Measurements from ENCODE around the gene VENTX. TPM values are rescaled to one million over a fixed set of nuclear protein-coding genes. Genes with fewer than 3 reads are reported as not detected.

The VENTX gene
- total and polyA plus RNA-seq, 2 of the 4 experiments (the other 2 are of a cell fraction) = not detected

- Histone ChIP-seq H3K27ac (ENCODE audit: insufficient read depth, low read length) (no peak overlapping the region), H3K4ac (ENCODE audit: low read depth, low read length) (no peak overlapping the region), H2AK5ac (ENCODE audit: low read depth, low read length) (no peak overlapping the region), H4K8ac (ENCODE audit: low read depth in 2 of 2, low read length in 2 of 2) (no peak overlapping the region), H2BK20ac (ENCODE audit: low read depth, low read length) (no peak overlapping the region), H2BK5ac (ENCODE audit: low read depth, low read length, poor library complexity, severe bottlenecking) (no peak overlapping the region), H3K18ac (ENCODE audit: low read depth, low read length) (no peak overlapping the region), H3K9me1 (ENCODE audit: insufficient read depth, low read length) (no peaks in the 10 kb centered on the region), H2AFZ (replicated peaks; ENCODE audit: low read length, poor library complexity) (no peak overlapping the region), H4K20me1 (ENCODE audit: insufficient read depth, low read length) (no peaks in the 10 kb centered on the region), H3K36me3 (ENCODE audit: control insufficient read depth, insufficient read depth, low read length) (no peaks in the 10 kb centered on the region), H3K9me3 (ENCODE audit: control insufficient read depth, insufficient read depth, low read length) (peaks cover 2% of the 10 kb centered on the region; the same call in 1 of the 2 replicates), H3K4me3 (ENCODE audit: insufficient read depth, low read depth, low read length) (no peak overlapping the region), H4K5ac (ENCODE audit: low read depth, low read length) (no peak overlapping the region), H3K79me1 (ENCODE audit: low read depth in 1 of 2, low read length in 2 of 2) (no peaks in the 10 kb centered on the region), H3K27me3 (ENCODE audit: control insufficient read depth, insufficient read depth, low read length) (peaks cover 9% of the 10 kb centered on the region; the same call in 1 of the 2 replicates), H3K56ac (ENCODE audit: extremely low read depth, insufficient read depth, low read length) (no peak overlapping the region), H3K14ac (replicated peaks; ENCODE audit: low read depth, low read length) (no peak overlapping the region), H2AK9ac (replicated peaks; ENCODE audit: low read depth, low read length, poor library complexity) (no peak overlapping the region), H2BK120ac (ENCODE audit: low read depth, low read length) (no peak overlapping the region), H3K23ac (ENCODE audit: low read depth, low read length) (no peak overlapping the region), H3K4me2 (ENCODE audit: low read depth, low read length) (no peak overlapping the region), H4K91ac (ENCODE audit: insufficient read depth, low read depth, low read length) (no peak overlapping the region), H3K9ac (ENCODE audit: low read depth, low read length) (no peak overlapping the region), H3K4me1 (ENCODE audit: control insufficient read depth, insufficient read depth, low read length) (no peaks in the 10 kb centered on the region), H2BK15ac (ENCODE audit: low read depth, low read length) (no peak overlapping the region)
- ATAC-seq (ENCODE audit: low read depth) (no peak), DNase-seq (no peak)
- intact Hi-C loops (cut with micrococcal nuclease) = no loop called here
- no peak for TF ChIP-seq RCOR1 (IDR thresholded peaks at IDR 0.05; ENCODE audit: insufficient replicate concordance, low read length)
- no peak for TF ChIP-seq ELK1 (IDR thresholded peaks at IDR 0.05; ENCODE audit: borderline replicate concordance, low read depth, low read length)
- TF ChIP-seq CEBPB (IDR thresholded peaks at IDR 0.05; ENCODE audit: low read depth, low read length) = no peak
- TF ChIP-seq RFX5 (IDR thresholded peaks at IDR 0.05; ENCODE audit: low read depth, low read length) = no peak
- no peak for TF ChIP-seq POLR2A (IDR thresholded peaks at IDR 0.05; ENCODE audit: low read depth, low read length)
- no peak for TF ChIP-seq MAZ (IDR thresholded peaks at IDR 0.05; ENCODE audit: borderline replicate concordance, low read depth, low read length)
- TF ChIP-seq SMC3 (IDR thresholded peaks at IDR 0.05; ENCODE audit: low read depth, low read length) = no peak
- no peak for TF ChIP-seq MXI1 (IDR thresholded peaks at IDR 0.05; ENCODE audit: borderline replicate concordance, low read depth, low read length)
- TF ChIP-seq FOS (IDR thresholded peaks at IDR 0.05; ENCODE audit: low read depth, low read length) = no peak
- POLR2A ChIA-PET (ENCODE audit: unreplicated experiment) = no interaction called here
- BruUV-seq (replicated peaks) = no TSS peak
- in situ Hi-C loops (cut with MboI; ENCODE audit: low sequenced_read_pairs) = no loop called here
- WGBS, 2 experiments (ENCODE audit: extremely low coverage in 2 of 2, insufficient read length in 1 of 2) = 89% methylated on average over 22 of the region's 27 CpGs; no CpG with 5 or more reads in 1 of the 2 experiments
- CTCF ChIA-PET = no interaction called here
- dilution Hi-C loops (cut with HindIII; ENCODE audit: low sequenced_read_pairs, unreplicated experiment) = no loop called here
These were observed 22.1 kb upstream of the VENTX start for GRCh38 chr10:133215586-133215985.
